ENCODE results near the gene FBXL19. TPM values are rescaled to one million over a fixed set of nuclear protein-coding genes. Genes with fewer than 3 reads are reported as not detected.
A peak's percentile ranks its signal among the peaks of the same experiment; 100 is the strongest.

Gene FBXL19
- total and polyA plus RNA-seq, 9 of the 15 experiments (the other 6 are each of a cell fraction or from before 2014, with no cell fraction given): 0.13 to 48.0 (median 13.5) TPM; not detected in 1

GRCh38 chr16:30904114-30904780, 19.1 kb upstream of the FBXL19 start (continued):
- TF ChIP-seq ZNF639 (CRISPR knock-in tag; conservative IDR thresholded peaks at IDR 0.05 in 1 of 2, IDR thresholded peaks at IDR 0.05 in 1 of 2): peak in 1 of 2 experiments; percentile 22; a peak in 1 of 4 replicates

DNA sequence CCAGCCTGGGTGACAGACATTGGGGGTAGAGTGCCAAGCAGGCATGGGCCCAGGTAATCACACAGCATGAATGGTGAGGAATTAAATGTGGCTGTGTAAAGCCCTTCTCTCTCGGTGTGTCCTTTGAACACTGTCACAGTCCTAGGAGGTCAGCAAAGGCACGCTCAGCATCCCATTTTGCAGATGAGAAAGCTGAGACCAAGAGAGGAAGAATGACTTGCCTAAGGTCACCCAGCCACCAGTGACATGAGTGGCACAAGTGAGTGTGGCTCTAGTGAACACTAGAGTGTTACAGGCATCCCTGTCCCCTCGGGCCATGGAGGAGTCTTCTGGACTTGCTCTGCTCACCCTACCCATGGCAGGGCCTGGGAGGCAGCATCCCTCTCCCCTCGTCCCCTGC, 16.3 kb upstream of the FBXL19 start:
- BruUV-seq (replicated peaks): no TSS peak
- WGBS (ENCODE audit: insufficient coverage, low coverage, missing lambda C conversion rate): 26% methylated on average over 4 of the region's 4 CpGs
- H3K9me3 ChIP-seq (replicated peaks; ENCODE audit: control insufficient read depth, insufficient read depth, low read depth, low read length): no peaks in the 10 kb centered on the region
- H3K27me3 ChIP-seq (ENCODE audit: control insufficient read depth in 2 of 2, insufficient read depth in 2 of 2, low read length in 2 of 2): no peaks in the 10 kb centered on the region
- H3K4me3 ChIP-seq: no peak overlapping the region
- FAIRE-seq (no peak), DNase-seq (ENCODE audit: extremely low read depth in 1 of 4, low spot score in 3 of 4) (no peak), ATAC-seq (no peak)
- no peaks in the 10 kb centered on the region for H4K20me1 ChIP-seq (replicated peaks; ENCODE audit: control insufficient read depth, insufficient read depth, low read length)
- H3K4me2 ChIP-seq (ENCODE audit: insufficient read depth, low read length): no peak overlapping the region
- intact Hi-C loops (cut with micrococcal nuclease) (no loop called here), in situ Hi-C loops (cut with MboI) (loop anchor here (10.0 kb wide), 1 partner anchor 62 kb away; no protein-coding TSS in a partner anchor)
- peaks cover 17 to 29% of the 10 kb centered on the region in 2 experiments for H3K4me1 ChIP-seq (replicated peaks in 1 of 2; ENCODE audit: control insufficient read depth in 2 of 2, insufficient read depth in 2 of 2, low read length in 2 of 2)
- POLR2A ChIA-PET: interaction anchor here (0.6 to 1.0 kb wide), 4 partner anchors 12 to 141 kb away, joined by 3 to 4 read pairs (median 3); no protein-coding TSS in a partner anchor
- CTCF ChIA-PET (ENCODE audit: low intra/inter-chr PET ratio): no interaction called here
- TF ChIP-seq TFAM (CRISPR knock-in tag; conservative IDR thresholded peaks at IDR 0.05) (no peak), KDM1A (IDR thresholded peaks at IDR 0.05) (peak in 1 of 2 experiments; percentile 8; a peak in 1 of 4 replicates), RBM25 (IDR thresholded peaks at IDR 0.05; ENCODE audit: low read depth, low read length, severe bottlenecking) (peak; percentile 26), NFYB (IDR thresholded peaks at IDR 0.05; ENCODE audit: extremely low read depth, insufficient read length) (no peak), BCOR (IDR thresholded peaks at IDR 0.05) (0 out of 2 replicates have a peak, but pooled peaks have one; percentile 14), ZNF175 (CRISPR knock-in tag; IDR thresholded peaks at IDR 0.05; ENCODE audit: low read depth) (no peak)
- TF ChIP-seq, protein P1, sequence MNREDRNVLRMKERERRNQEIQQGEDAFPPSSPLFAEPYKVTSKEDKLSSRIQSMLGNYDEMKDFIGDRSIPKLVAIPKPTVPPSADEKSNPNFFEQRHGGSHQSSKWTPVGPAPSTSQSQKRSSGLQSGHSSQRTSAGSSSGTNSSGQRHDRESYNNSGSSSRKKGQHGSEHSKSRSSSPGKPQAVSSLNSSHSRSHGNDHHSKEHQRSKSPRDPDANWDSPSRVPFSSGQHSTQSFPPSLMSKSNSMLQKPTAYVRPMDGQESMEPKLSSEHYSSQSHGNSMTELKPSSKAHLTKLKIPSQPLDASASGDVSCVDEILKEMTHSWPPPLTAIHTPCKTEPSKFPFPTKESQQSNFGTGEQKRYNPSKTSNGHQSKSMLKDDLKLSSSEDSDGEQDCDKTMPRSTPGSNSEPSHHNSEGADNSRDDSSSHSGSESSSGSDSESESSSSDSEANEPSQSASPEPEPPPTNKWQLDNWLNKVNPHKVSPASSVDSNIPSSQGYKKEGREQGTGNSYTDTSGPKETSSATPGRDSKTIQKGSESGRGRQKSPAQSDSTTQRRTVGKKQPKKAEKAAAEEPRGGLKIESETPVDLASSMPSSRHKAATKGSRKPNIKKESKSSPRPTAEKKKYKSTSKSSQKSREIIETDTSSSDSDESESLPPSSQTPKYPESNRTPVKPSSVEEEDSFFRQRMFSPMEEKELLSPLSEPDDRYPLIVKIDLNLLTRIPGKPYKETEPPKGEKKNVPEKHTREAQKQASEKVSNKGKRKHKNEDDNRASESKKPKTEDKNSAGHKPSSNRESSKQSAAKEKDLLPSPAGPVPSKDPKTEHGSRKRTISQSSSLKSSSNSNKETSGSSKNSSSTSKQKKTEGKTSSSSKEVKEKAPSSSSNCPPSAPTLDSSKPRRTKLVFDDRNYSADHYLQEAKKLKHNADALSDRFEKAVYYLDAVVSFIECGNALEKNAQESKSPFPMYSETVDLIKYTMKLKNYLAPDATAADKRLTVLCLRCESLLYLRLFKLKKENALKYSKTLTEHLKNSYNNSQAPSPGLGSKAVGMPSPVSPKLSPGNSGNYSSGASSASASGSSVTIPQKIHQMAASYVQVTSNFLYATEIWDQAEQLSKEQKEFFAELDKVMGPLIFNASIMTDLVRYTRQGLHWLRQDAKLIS (CRISPR knock-in tag; IDR thresholded peaks at IDR 0.05): no peak
- H3K79me2 ChIP-seq (ENCODE audit: control insufficient read depth, insufficient read depth, low read length): no peaks in the 10 kb centered on the region
- H3K36me3 ChIP-seq (ENCODE audit: control insufficient read depth, insufficient read depth, low read length): no peaks in the 10 kb centered on the region
- H3K9ac ChIP-seq (ENCODE audit: insufficient read depth in 1 of 2, low read depth in 2 of 2, low read length in 2 of 2): no peak overlapping the region; a peak in 1 of 4 replicates
- H3K27ac ChIP-seq (ENCODE audit: extremely low read depth, low read depth, low read length): no peak overlapping the region
- no peaks in the 10 kb centered on the region for H3K9me1 ChIP-seq (ENCODE audit: control insufficient read depth, insufficient read depth, low read length)
- no peak overlapping the region for H2AFZ ChIP-seq (ENCODE audit: low read depth, low read length)

All from K562 (cell line).